IMR-90 (cell line): ENCODE measurements around the gene COL13A1.

Experiments
- CEBPB ChIP-seq: IDR thresholded peaks from 2 replicates; pipeline ENCODE4 v1.6.1; 2012; ENCODE audit warnings: low read depth, low read length, improper control_type of control experiment
- CTCF ChIP-seq: conservative IDR thresholded peaks from 2 replicates; pipeline ENCODE4 v1.5.1; 2012; ENCODE audit warnings: mild to moderate bottlenecking, low read depth, low read length, improper control_type of control experiment
- FOS ChIP-seq: fragments of 150-350 bp; IDR thresholded peaks from 2 replicates; pipeline ENCODE4 v1.6.1; 2016; ENCODE audit warnings: low read depth, low read length
- MXI1 ChIP-seq: IDR thresholded peaks from 2 replicates; pipeline ENCODE4 v1.6.1; 2012; ENCODE audit warnings: low read depth, mild to moderate bottlenecking, low read length, moderate library complexity, borderline replicate concordance
- POLR2A ChIP-seq: IDR thresholded peaks from 2 replicates; pipeline ENCODE4 v1.6.1; 2012; ENCODE audit warnings: mild to moderate bottlenecking, low read depth, low read length
- RAD21 ChIP-seq: IDR thresholded peaks from 2 replicates; pipeline ENCODE4 v1.6.1; 2012; ENCODE audit warnings: low read length, improper control_type of control experiment
- RFX5 ChIP-seq: IDR thresholded peaks from 2 replicates; pipeline ENCODE4 v1.8.0; 2012; ENCODE audit warnings: low read depth, mild to moderate bottlenecking, low read length, moderate library complexity
- USF2 ChIP-seq: fragments of 150-350 bp; IDR thresholded peaks from 2 replicates; pipeline ENCODE4 v1.6.1; 2017; ENCODE audit warnings: mild to moderate bottlenecking, antibody characterized with exemption, low read length, low read depth

GRCh38 chr10:69969977-69970376 lies 168.3 kb downstream of the COL13A1 start:
- TF ChIP-seq POLR2A (no peak), MXI1 (no peak), CTCF (no peak), RAD21 (no peak), RFX5 (no peak), CEBPB (no peak), USF2 (no peak), FOS (no peak)
